Medulla oblongata (tissue), 1 donor: ENCODE data around the gene ARHGEF18.

ENCODE experiments used
- DNase-seq: peaks from one replicate; pipeline ENCODE4 v3.0.0-alpha.2; 2015; ENCODE audit errors: extremely low spot score

Gene ARHGEF18

GRCh38 chr19:7383284-7383683 is 34.5 kb downstream of the ARHGEF18 start:
- no peak for DNase-seq

- peak; percentile 6 for DNase-seq
These were observed 36.3 kb downstream of the ARHGEF18 start for GRCh38 chr19:7385062-7385461.

DNA sequence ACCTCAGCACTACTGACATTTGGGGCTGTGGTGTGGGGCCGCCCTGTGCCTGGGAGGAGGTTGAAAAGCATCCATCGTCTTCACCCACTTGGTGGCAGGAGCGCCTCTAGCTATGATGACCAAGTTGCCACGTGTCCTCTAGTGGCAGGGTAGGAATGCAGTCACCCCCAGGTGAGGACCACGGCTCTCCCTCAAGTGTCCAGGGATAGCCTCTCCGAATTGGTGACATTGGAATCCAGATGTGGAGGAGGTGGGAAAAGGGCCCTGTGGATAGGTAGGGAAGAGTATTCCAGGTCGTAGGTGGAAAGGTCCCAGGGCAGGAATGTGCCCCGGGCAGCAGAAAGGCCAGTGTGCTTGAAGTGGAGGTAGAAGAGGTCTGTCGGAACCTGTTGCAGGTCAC is 37.6 kb downstream of the ARHGEF18 start:
- no peak for DNase-seq

- no peak for DNase-seq
These were observed 38.0 kb downstream of the ARHGEF18 start for GRCh38 chr19:7386769-7387168.

GRCh38 chr19:7391218-7391670 is 42.5 kb downstream of the ARHGEF18 start:
- DNase-seq: no peak

- no peak for DNase-seq
These were observed 44.7 kb downstream of the ARHGEF18 start for GRCh38 chr19:7393459-7393858.

DNA sequence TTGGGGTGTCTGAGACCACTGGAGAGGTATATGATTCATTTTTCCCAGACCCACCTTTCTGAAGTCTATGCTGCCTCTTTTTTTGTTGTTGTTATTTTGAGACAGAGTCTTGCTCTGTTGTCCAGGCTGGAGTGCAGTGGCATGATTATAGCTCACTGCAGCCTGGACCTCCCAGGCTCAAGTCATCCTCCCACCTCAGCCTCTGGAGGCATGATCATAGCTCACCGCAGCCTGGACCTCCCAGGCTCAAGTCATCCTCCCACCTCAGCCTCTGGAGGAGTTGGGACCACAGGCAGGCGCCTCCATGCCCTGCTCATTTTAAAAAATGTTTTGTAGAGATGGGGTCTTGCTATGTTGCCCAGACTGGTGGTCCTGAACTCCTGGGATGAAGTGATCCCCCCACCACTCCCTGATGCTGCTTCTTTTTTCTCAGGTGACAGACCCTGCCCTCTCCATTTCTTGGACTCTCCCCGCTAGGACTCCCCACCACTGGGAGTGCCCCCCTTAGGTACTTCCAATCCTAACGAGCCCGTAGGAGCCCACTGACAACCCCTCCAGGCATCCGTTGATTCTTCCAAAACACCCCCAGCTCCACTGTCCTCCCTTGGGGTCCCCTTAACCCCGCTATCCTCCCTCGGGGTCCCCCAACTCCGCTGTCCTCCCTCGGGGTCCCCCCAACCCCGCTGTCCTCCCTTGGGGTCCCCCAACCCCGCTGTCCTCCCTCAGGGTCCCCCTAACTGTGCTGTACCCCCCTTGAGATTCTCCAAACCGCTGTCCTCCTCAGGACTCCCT is 45.4 kb downstream of the ARHGEF18 start:
- no peak for DNase-seq

GRCh38 chr19:7394731-7395359 is 46.1 kb downstream of the ARHGEF18 start:
- peak; percentile 94 for DNase-seq

DNA sequence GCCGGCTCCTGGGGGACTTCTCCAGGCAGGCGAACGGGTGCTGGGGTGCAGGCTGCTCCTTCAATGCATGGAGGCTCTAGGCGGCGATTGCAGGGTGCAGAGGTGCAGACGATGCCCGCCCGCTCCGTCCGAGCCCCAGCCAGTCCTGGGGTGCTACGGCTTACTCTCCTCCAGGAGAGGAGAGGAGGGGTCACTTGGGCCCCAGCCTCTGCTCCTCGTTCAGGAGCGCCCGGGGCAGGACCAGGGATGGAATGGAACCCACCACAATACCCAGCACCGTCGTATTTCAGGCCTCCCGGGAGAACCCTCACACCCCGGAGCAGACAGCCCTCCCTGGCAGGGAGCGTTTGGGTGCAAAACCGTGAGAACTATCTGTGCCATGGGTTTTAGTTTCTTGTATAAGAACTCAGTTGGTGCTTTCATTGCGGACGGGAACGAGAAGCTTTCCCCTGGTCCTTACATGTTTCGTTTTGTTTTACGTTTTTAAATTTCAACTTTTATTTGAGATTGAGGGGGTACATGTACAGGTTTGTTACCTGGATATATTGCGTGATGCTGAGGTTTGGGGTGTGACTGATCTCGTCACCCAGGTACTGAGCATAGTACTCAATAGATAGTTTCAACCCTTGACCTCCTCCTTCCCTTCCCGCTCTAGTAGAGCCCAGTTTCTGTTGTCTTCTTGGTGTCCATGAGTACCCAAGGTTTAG is 46.8 kb downstream of the ARHGEF18 start:
- DNase-seq: no peak

GRCh38 chr19:7397687-7398086 is 49.0 kb downstream of the ARHGEF18 start:
- DNase-seq: no peak
